HFF-Myc (cell line): ENCODE data around the gene FKBP5.

Experiments
- DNase-seq: peaks from one replicate; pipeline ENCODE4 v3.0.0-alpha.2; 2011; ENCODE audit warnings: low read depth; ENCODE audit errors: extremely low read depth
- H3K4me3 ChIP-seq: replicated peaks from 2 replicates; pipeline ENCODE4 v1.5.1; 2011; ENCODE audit warnings: low read depth, mild to moderate bottlenecking, control low read depth, low read length
- CTCF ChIP-seq: IDR thresholded peaks from 2 replicates; pipeline ENCODE4 v1.5.1; 2012; ENCODE audit warnings: mild to moderate bottlenecking, low read depth, low read length, control low read depth; ENCODE audit errors: missing control alignments

Gene FKBP5

GRCh38 chr6:35716798-35717197 lies 28.1 kb upstream of the FKBP5 start:
- no peak for TF ChIP-seq CTCF
- DNase-seq, result no peak

GRCh38 chr6:35713006-35713767 lies 24.5 kb upstream of the FKBP5 start:
- no peak for DNase-seq
- no peak for TF ChIP-seq CTCF

More at GRCh38 chr6:35716798-35717197, 28.1 kb upstream of the FKBP5 start:
- no peak overlapping the region for H3K4me3 ChIP-seq

DNA sequence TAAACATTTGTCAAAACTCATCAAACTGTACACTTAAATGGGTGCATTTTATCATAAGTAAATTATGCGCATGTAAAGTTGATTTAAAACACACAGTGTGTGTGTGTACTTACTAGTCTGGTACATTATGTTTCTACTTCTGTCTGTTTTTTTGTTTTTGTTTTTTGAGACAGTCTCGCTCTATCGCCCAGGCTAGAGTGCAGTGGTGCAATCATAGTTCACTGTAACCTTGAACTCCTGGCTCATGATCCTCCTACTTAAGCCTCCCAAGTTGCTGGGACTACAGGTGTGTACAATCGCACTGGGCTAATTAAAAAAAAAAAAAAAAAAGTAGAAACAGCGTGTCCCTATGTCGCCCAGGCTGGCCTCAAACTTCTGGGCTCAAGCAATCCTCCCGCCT lies 23.0 kb upstream of the FKBP5 start:
- no peak for TF ChIP-seq CTCF
- H3K4me3 ChIP-seq, result no peak overlapping the region
- DNase-seq, result no peak

More at GRCh38 chr6:35713006-35713767, 24.5 kb upstream of the FKBP5 start:
- no peak overlapping the region for H3K4me3 ChIP-seq

- TF ChIP-seq CTCF, result no peak
- no peak overlapping the region for H3K4me3 ChIP-seq
- DNase-seq, result no peak
These were observed 21.6 kb upstream of the FKBP5 start for GRCh38 chr6:35710241-35710847.

GRCh38 chr6:35708585-35708984 lies 19.9 kb upstream of the FKBP5 start:
- no peak overlapping the region for H3K4me3 ChIP-seq
- DNase-seq, result no peak
- no peak for TF ChIP-seq CTCF

- TF ChIP-seq CTCF, result no peak
- H3K4me3 ChIP-seq, result no peak overlapping the region
- DNase-seq, result no peak
These were observed 19.1 kb upstream of the FKBP5 start for GRCh38 chr6:35707714-35708407.
